ENCODE data around the gene CFAP299. TPM values are rescaled to one million over a fixed set of nuclear protein-coding genes. Genes with fewer than 3 reads are reported as not detected.

The CFAP299 gene
- 5.4 and 8.3 TPM in 2 replicates for total RNA-seq

DNA sequence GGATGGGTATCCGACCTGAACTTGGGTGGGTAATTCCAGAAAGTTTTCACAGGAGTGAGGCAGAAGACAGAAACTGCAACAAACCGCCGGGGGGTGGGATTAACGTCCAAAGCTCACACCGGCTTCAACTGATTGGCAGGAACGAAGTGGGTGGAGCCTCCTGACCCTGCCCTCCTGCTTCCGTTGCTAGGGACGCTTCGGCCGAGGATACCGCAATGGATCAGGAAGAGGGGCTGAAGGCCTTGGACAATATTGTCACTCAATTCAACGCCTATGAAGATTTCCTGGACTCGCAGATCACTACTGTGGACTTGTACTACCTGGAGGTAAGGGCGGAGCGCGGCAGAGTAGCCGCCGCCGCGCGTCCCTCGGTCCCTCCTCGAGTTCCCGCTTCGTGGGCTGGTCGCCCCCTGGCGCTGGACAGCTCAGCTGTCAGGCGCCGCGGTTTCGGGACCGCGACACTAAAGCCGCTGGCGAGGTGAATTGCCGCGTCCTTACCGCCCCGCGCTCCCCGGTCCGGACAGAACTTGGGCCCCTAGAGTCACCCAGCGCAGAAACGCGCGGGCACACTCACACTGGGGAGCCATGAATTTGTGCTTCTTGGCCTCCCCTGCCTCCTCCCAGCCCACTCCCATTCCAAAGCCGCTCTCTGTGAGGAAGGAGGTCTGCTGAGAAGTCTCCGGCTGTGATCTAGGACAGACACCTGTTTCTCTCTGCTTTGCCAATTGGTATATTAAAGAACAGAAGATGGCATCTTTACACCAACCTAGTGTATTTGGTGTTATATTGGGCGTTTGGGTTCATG lies at the start of gene CFAP299:
Gene CFAP299 (plus strand): TSS at position 177 of the 805 bp plus-strand sequence.

Other genes starting within 250 kb of the CFAP299 start
- 2.1 and 2.7 TPM in 2 replicates for gene PRDM8, start 138.2 kb upstream of the CFAP299 start, total RNA-seq
- gene FGF5, start 69.1 kb upstream of the CFAP299 start, total RNA-seq = 2.7 and 4.1 TPM in 2 replicates

Measured in bronchial smooth muscle cell (primary cell).